Loucy (cell line): ENCODE measurements around the gene MYOM1.

ENCODE experiments used
- H2AFZ ChIP-seq: fragments of 200-600 bp; sonication (generic); 2 replicates; pipeline ENCODE4 v1.6.0; 2016; ENCODE audit warnings: antibody characterized with exemption, mild to moderate bottlenecking, low read length, moderate library complexity
- H3F3A ChIP-seq: fragments of 200-600 bp; 2 replicates; pipeline ENCODE4 v1.6.0; 2016; ENCODE audit warnings: antibody characterized with exemption, low read depth, mild to moderate bottlenecking
- H3K27me3 ChIP-seq: fragments of 200-600 bp; sonication (generic); 2 replicates; pipeline ENCODE4 v1.6.1; 2014; ENCODE audit warnings: low read length, mild to moderate bottlenecking; ENCODE audit not compliant: insufficient read depth, poor library complexity, severe bottlenecking
- H3K36me3 ChIP-seq: fragments of 200-600 bp; sonication (generic); 2 replicates; pipeline ENCODE4 v1.6.1; 2016; ENCODE audit warnings: low read length; ENCODE audit not compliant: insufficient read depth
- H3K4me1 ChIP-seq: fragments of 200-600 bp; sonication (generic); 2 replicates; pipeline ENCODE4 v1.5.1; 2014; ENCODE audit warnings: low read length, mild to moderate bottlenecking; ENCODE audit not compliant: insufficient read depth, poor library complexity, severe bottlenecking
- H3K4me2 ChIP-seq: fragments of 200-600 bp; sonication (generic); 2 replicates; pipeline ENCODE4 v1.6.0; 2014; ENCODE audit warnings: antibody characterized with exemption, low read length, low read depth, mild to moderate bottlenecking; ENCODE audit not compliant: poor library complexity, severe bottlenecking
- H3K4me3 ChIP-seq: fragments of 200-600 bp; sonication (generic); 2 replicates; pipeline ENCODE4 v1.5.1; 2014; ENCODE audit warnings: low read length, mild to moderate bottlenecking, mixed read lengths; ENCODE audit not compliant: poor library complexity, severe bottlenecking
- H3K79me2 ChIP-seq: fragments of 200-600 bp; sonication (generic); 2 replicates; pipeline ENCODE4 v1.6.1; 2014; ENCODE audit warnings: low read length; ENCODE audit not compliant: insufficient read depth
- H3K9ac ChIP-seq: fragments of 200-600 bp; sonication (generic); 2 replicates; pipeline ENCODE4 v1.6.0; 2014; ENCODE audit warnings: mild to moderate bottlenecking, low read depth, low read length, moderate library complexity; ENCODE audit not compliant: poor library complexity, severe bottlenecking
- H3K9me2 ChIP-seq: fragments of 200-600 bp; sonication (generic); replicated peaks from 2 replicates; pipeline ENCODE4 v1.6.1; 2016; ENCODE audit warnings: low read depth, low read length, mixed read lengths
- H3K9me3 ChIP-seq: fragments of 200-600 bp; sonication (generic); 2 replicates; pipeline ENCODE4 v1.6.1; 2014; ENCODE audit warnings: mild to moderate bottlenecking, antibody characterized with exemption, low read length, low read depth; ENCODE audit not compliant: insufficient read depth
- H4K20me1 ChIP-seq: fragments of 200-600 bp; sonication (generic); 2 replicates; pipeline ENCODE4 v1.6.0; 2014; ENCODE audit warnings: antibody characterized with exemption, low read length, mild to moderate bottlenecking; ENCODE audit not compliant: insufficient read depth, poor library complexity, severe bottlenecking
- CTCF ChIP-seq: fragments of 200-600 bp; sonication (generic); conservative IDR thresholded peaks from 2 replicates; pipeline ENCODE4 v1.5.1; 2014; ENCODE audit warnings: mild to moderate bottlenecking, antibody characterized with exemption, low read length
- EZH2phosphoT487 ChIP-seq: fragments of 200-600 bp; IDR thresholded peaks from 2 replicates; pipeline ENCODE4 v1.6.1; 2018; ENCODE audit warnings: antibody characterized with exemption, mild to moderate bottlenecking, moderate library complexity, borderline replicate concordance

Gene MYOM1

GRCh38 chr18:3126457-3127097 is 93.2 kb downstream of the MYOM1 start:
- H3K4me3 ChIP-seq = no peak overlapping the region

GRCh38 chr18:3124822-3125221 is 94.9 kb downstream of the MYOM1 start:
- Histone ChIP-seq H3K9me2 (no peaks in the 10 kb centered on the region), H3K9me3 (no peaks in the 10 kb centered on the region), H3K27me3 (no peaks in the 10 kb centered on the region), H2AFZ (no peak overlapping the region), H4K20me1 (no peaks in the 10 kb centered on the region), H3K36me3 (no peaks in the 10 kb centered on the region), H3F3A (no peaks in the 10 kb centered on the region), H3K79me2 (no peaks in the 10 kb centered on the region), H3K4me1 (no peaks in the 10 kb centered on the region), H3K9ac (no peak overlapping the region), H3K4me3 (no peak overlapping the region), H3K4me2 (no peak overlapping the region)
- no peak for TF ChIP-seq EZH2phosphoT487
- no peak for TF ChIP-seq CTCF

More at GRCh38 chr18:3126457-3127097, 93.2 kb downstream of the MYOM1 start:
- Histone ChIP-seq H2AFZ (no peak overlapping the region), H3K4me2 (no peak overlapping the region), H3K9me3 (no peaks in the 10 kb centered on the region), H3F3A (no peaks in the 10 kb centered on the region), H3K27me3 (no peaks in the 10 kb centered on the region), H4K20me1 (no peaks in the 10 kb centered on the region), H3K79me2 (no peaks in the 10 kb centered on the region), H3K9me2 (no peaks in the 10 kb centered on the region), H3K36me3 (no peaks in the 10 kb centered on the region), H3K4me1 (no peaks in the 10 kb centered on the region), H3K9ac (no peak overlapping the region)
- no peak for TF ChIP-seq EZH2phosphoT487
- no peak for TF ChIP-seq CTCF

GRCh38 chr18:3122851-3123250 is 96.9 kb downstream of the MYOM1 start:
- TF ChIP-seq EZH2phosphoT487 (no peak), CTCF (no peak)
- H3K4me3 ChIP-seq = no peak overlapping the region

More at GRCh38 chr18:3122851-3123250, 96.9 kb downstream of the MYOM1 start:
- Histone ChIP-seq H2AFZ (no peak overlapping the region), H3K36me3 (no peaks in the 10 kb centered on the region), H3K9me2 (no peaks in the 10 kb centered on the region), H3K79me2 (no peaks in the 10 kb centered on the region), H3F3A (no peaks in the 10 kb centered on the region), H3K4me2 (no peak overlapping the region), H3K9me3 (no peaks in the 10 kb centered on the region), H3K27me3 (no peaks in the 10 kb centered on the region), H3K9ac (no peak overlapping the region), H3K4me1 (no peaks in the 10 kb centered on the region), H4K20me1 (no peaks in the 10 kb centered on the region)
